ENCODE results near the gene ISYNA1. TPM values are rescaled to one million over a fixed set of nuclear protein-coding genes. Genes with fewer than 3 reads are reported as not detected.

The ISYNA1 gene
- polyA plus RNA-seq, 3 donors = 3.7 TPM; not detected in 2

DNA sequence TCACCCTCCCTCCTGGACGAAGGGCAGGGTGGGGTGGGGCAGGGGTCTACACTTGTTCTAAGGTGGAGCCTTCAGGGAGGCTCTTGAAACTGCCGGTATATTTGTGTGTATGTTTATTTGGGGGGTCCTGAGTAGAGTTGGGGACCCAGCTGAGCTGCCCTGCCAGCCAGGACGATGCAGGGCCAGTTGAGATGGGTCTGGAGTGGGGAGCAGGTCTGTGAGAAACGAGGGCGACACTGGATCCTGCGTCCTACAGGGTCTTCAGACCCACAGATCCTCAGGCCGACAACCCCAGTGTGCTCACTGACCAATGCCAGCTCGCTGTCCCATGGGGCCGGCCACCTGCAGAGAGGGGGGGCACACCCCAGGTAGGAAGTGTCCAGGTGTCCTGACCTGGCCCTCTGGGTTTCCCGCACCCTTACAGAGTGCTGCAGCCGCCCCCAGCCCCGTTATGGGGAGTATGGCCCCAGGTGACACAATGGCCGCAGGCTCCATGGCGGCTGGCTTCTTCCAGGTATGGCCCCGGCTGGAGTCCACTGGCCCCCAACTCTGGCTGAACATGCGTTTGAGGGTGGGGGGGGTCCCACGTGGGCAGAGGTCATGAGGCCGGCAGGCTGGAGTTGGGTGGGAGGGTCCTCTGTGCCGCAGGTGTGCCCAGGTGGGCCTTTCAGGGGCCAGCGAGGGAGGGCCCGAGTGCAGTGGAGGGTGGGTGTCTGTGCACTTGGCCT lies 7.4 kb downstream of the ISYNA1 start:
- TF ChIP-seq, protein P1, sequence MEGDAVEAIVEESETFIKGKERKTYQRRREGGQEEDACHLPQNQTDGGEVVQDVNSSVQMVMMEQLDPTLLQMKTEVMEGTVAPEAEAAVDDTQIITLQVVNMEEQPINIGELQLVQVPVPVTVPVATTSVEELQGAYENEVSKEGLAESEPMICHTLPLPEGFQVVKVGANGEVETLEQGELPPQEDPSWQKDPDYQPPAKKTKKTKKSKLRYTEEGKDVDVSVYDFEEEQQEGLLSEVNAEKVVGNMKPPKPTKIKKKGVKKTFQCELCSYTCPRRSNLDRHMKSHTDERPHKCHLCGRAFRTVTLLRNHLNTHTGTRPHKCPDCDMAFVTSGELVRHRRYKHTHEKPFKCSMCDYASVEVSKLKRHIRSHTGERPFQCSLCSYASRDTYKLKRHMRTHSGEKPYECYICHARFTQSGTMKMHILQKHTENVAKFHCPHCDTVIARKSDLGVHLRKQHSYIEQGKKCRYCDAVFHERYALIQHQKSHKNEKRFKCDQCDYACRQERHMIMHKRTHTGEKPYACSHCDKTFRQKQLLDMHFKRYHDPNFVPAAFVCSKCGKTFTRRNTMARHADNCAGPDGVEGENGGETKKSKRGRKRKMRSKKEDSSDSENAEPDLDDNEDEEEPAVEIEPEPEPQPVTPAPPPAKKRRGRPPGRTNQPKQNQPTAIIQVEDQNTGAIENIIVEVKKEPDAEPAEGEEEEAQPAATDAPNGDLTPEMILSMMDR (IDR thresholded peaks at IDR 0.05) = no peak
- Mint-ChIP-seq H3K4me3 (no peak overlapping the region), H3K4me1 (peaks cover 17% of the 10 kb centered on the region), H3K9me3 (no peaks in the 10 kb centered on the region), H3K27me3 (ENCODE audit: low read depth in 3 of 3) (peaks cover 12 to 33% (median 14%) of the 10 kb centered on the region in 3 donors), H3K27ac (peak overlapping the region in 4 of 7 donors; percentile 56 to 76 (median 74)), H3K36me3 (peaks cover 1 to 24% of the 10 kb centered on the region in 2 donors)
- Histone ChIP-seq H3K4me1 (ENCODE audit: control insufficient read depth in 1 of 2, insufficient read depth in 2 of 2, low read length in 2 of 2) (peaks cover 23 to 40% of the 10 kb centered on the region in 2 donors), H3K36me3 (replicated peaks in 1 of 2; ENCODE audit: control insufficient read depth in 1 of 2, insufficient read depth in 2 of 2, low read length in 2 of 2) (peaks cover 0 to 3% of the 10 kb centered on the region in 2 donors), H3K27ac (ENCODE audit: low read depth in 1 of 2, low read length in 2 of 2) (no peak overlapping the region), H3K27me3 (ENCODE audit: control insufficient read depth in 2 of 2, insufficient read depth in 2 of 2, low read length in 2 of 2) (peaks cover 0 to 19% of the 10 kb centered on the region in 2 donors), H3K4me2 (replicated peaks; ENCODE audit: extremely low read depth, low read length, poor library complexity, severe bottlenecking) (no peak overlapping the region), H3K4me3 (replicated peaks in 1 of 3; ENCODE audit: low read depth in 2 of 3, low read length in 3 of 3) (no peak overlapping the region), H2AFZ (ENCODE audit: insufficient read depth, low read depth, low read length, poor library complexity, severe bottlenecking) (no peak overlapping the region), H3K9me3 (replicated peaks in 1 of 2; ENCODE audit: control insufficient read depth in 1 of 2, insufficient read depth in 1 of 2, low read length in 2 of 2) (no peaks in the 10 kb centered on the region), H3K79me2 (ENCODE audit: insufficient read depth, low read length) (peaks cover 12% of the 10 kb centered on the region), H4K20me1 (ENCODE audit: insufficient read depth, low read length) (peaks cover 76% of the 10 kb centered on the region), H3K9ac (ENCODE audit: insufficient read depth, low read length, poor library complexity, severe bottlenecking) (no peak overlapping the region)
- intact Hi-C loops (cut with micrococcal nuclease) = no loop called here
- DNase-seq = no peak
- WGBS (ENCODE audit: insufficient coverage) = 97% methylated on average over 15 of the region's 21 CpGs

DNA sequence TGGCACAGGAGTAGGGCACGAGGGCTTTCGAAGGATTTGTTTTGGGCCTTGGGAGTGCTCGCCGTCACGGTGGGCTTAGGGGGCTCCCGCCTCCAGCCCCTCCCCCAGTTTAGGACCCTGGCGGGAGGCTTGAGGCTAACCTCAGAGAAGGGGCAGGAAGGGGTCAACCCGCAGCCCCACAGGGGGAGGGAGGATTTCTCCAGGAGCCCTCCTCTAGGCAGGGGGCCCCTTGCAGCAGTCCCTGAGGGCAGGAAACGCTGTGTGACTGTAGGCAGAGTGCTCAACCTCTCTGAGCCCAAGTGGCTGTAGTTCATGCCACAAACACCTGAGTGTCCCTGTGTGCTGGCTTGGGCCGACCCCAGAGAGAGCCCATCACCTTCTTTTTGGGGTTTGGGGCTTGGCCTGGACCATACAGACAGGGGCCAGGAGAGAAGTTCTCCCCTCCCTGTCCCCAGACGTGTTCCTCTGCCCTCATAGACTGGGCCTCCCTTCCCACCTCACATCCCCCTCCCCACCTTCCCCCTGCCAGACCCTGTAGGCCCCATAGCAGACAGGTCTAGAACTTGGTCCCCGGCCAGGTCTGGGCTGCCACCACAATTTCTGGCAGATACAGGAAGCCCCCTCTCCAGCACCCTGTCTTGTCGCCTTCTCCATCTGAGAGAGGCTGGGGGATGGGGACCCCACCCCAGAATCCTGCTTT lies 8.1 kb downstream of the ISYNA1 start:
- peaks cover 12 to 28% (median 14%) of the 10 kb centered on the region in 3 donors for H3K27me3 Mint-ChIP-seq (ENCODE audit: low read depth in 3 of 3)
- intact Hi-C loops (cut with micrococcal nuclease) = no loop called here
- peak overlapping the region in 1 of 3 experiments; percentile 69 for H3K4me3 ChIP-seq (replicated peaks in 1 of 3; ENCODE audit: low read depth in 2 of 3, low read length in 3 of 3)

More for the DNA sequence above, 8.1 kb downstream of the ISYNA1 start:
- no peaks in the 10 kb centered on the region for H3K9me3 Mint-ChIP-seq
- 50% methylated on average over 3 of the region's 13 CpGs for WGBS (ENCODE audit: insufficient coverage)
- Histone ChIP-seq H3K79me2 (ENCODE audit: insufficient read depth, low read length) (peaks cover 12% of the 10 kb centered on the region), H2AFZ (ENCODE audit: insufficient read depth, low read depth, low read length, poor library complexity, severe bottlenecking) (no peak overlapping the region), H3K27me3 (ENCODE audit: control insufficient read depth in 2 of 2, insufficient read depth in 2 of 2, low read length in 2 of 2) (peaks cover 0 to 19% of the 10 kb centered on the region in 2 donors), H3K9me3 (replicated peaks in 1 of 2; ENCODE audit: control insufficient read depth in 1 of 2, insufficient read depth in 1 of 2, low read length in 2 of 2) (no peaks in the 10 kb centered on the region), H3K4me2 (replicated peaks; ENCODE audit: extremely low read depth, low read length, poor library complexity, severe bottlenecking) (peak overlapping the region; percentile 79), H3K27ac (ENCODE audit: low read depth in 1 of 2, low read length in 2 of 2) (no peak overlapping the region), H3K36me3 (replicated peaks in 1 of 2; ENCODE audit: control insufficient read depth in 1 of 2, insufficient read depth in 2 of 2, low read length in 2 of 2) (peaks cover 0 to 3% of the 10 kb centered on the region in 2 donors), H3K9ac (ENCODE audit: insufficient read depth, low read length, poor library complexity, severe bottlenecking) (peak overlapping the region; percentile 49), H4K20me1 (ENCODE audit: insufficient read depth, low read length) (peaks cover 76% of the 10 kb centered on the region), H3K4me1 (ENCODE audit: control insufficient read depth in 1 of 2, insufficient read depth in 2 of 2, low read length in 2 of 2) (peaks cover 23 to 40% of the 10 kb centered on the region in 2 donors)
- H3K36me3 Mint-ChIP-seq = peaks cover 1 to 24% of the 10 kb centered on the region in 2 donors
- peaks cover 21% of the 10 kb centered on the region for H3K4me1 Mint-ChIP-seq
- TF ChIP-seq, protein P1 (IDR thresholded peaks at IDR 0.05) = no peak
- peak overlapping the region; percentile 35 to 57 for H3K4me3 Mint-ChIP-seq
- no peak for DNase-seq
- H3K27ac Mint-ChIP-seq = peak overlapping the region in 4 of 7 donors; percentile 56 to 85 (median 73)
